SK-N-SH (cell line): ENCODE data around the gene ATOSA. TPM values are rescaled to one million over a fixed set of nuclear protein-coding genes. Genes with fewer than 3 reads are reported as not detected.

Source experiments
- CTCF ChIA-PET: fragments of 300-600, 350-600 bp; formaldehyde crosslinking; extraction: SDS; loops from one replicate; lab custom pipeline; 2021; lab: Yijun Ruan, JAX
- POLR2A ChIA-PET: fragments of 350-600 bp; sonication (Branson Sonifier 250); formaldehyde crosslinking; extraction: SDS; loops from one replicate; lab custom pipeline; 2020; ENCODE audit warnings: antibody characterized with exemption, inconsistent platforms; lab: Yijun Ruan, JAX
- DNase-seq: peaks from one replicate; pipeline ENCODE4 v3.0.0; 2012
- H2AFZ ChIP-seq: fragments of 200-600 bp; sonication (generic); 2 replicates; pipeline ENCODE4 v1.8.1; 2016; ENCODE audit warnings: antibody characterized with exemption, mild to moderate bottlenecking, low read depth
- H3F3A ChIP-seq: fragments of 200-600 bp; sonication (generic); replicated peaks from 2 replicates; pipeline ENCODE3; 2016; ENCODE audit warnings: antibody characterized with exemption, mild to moderate bottlenecking; ENCODE audit not compliant: insufficient read depth
- H3K27ac ChIP-seq, 2 experiments: fragments of 200-500 bp in 1 of 2; fragments of 200-600 bp in 1 of 2; sonication (Bioruptor generic) in 1 of 2; sonication (generic), shearing (Covaris generic) in 1 of 2; 2 replicates each; pipeline versions ENCODE4 v1.5.1 to v1.6.1; 2014 to 2016; ENCODE audit warnings: low read depth in 2 of 2, inconsistent platforms in 1 of 2, low read length in 1 of 2, mild to moderate bottlenecking in 1 of 2, mixed read lengths in 1 of 2
- H3K27me3 ChIP-seq: fragments of 200-600 bp; sonication (generic), shearing (Covaris generic); 2 replicates; pipeline ENCODE4 v1.6.1; 2016; ENCODE audit warnings: mixed run types; ENCODE audit not compliant: insufficient read depth
- H3K36me3 ChIP-seq, 2 experiments: fragments of 200-500 bp in 1 of 2; fragments of 200-600 bp in 1 of 2; sonication (Bioruptor generic) in 1 of 2; sonication (generic) in 1 of 2; replicated peaks in 1 of 2; 2 replicates each; pipeline versions ENCODE3 to v1.5.1; 2014 to 2016; ENCODE audit warnings: low read length in 1 of 2, mild to moderate bottlenecking in 1 of 2; ENCODE audit not compliant: insufficient read depth in 2 of 2, control insufficient read depth in 1 of 2
- H3K4me1 ChIP-seq, 2 experiments: fragments of 200-500 bp in 1 of 2; fragments of 200-600 bp in 1 of 2; sonication (Bioruptor generic) in 1 of 2; sonication (generic), shearing (Covaris generic) in 1 of 2; 2 replicates each; pipeline versions ENCODE4 v1.5.1 to v1.6.1; 2014 to 2016; ENCODE audit warnings: low read depth in 1 of 2, low read length in 1 of 2, mixed run types in 1 of 2; ENCODE audit not compliant: insufficient read depth in 2 of 2, control insufficient read depth in 1 of 2
- H3K4me2 ChIP-seq: fragments of 200-600 bp; sonication (generic), shearing (Covaris generic); 2 replicates; pipeline ENCODE4 v1.6.1; 2017; ENCODE audit warnings: mixed run types
- H3K4me3 ChIP-seq, 2 experiments: fragments of 200-500 bp in 1 of 2; fragments of 200-600 bp in 1 of 2; sonication (Bioruptor generic) in 1 of 2; sonication (generic), shearing (Covaris generic) in 1 of 2; 2 replicates each; pipeline versions ENCODE4 v1.5.1 to v1.8.1; 2014 to 2016; ENCODE audit warnings: low read depth in 2 of 2, inconsistent platforms in 1 of 2, low read length in 1 of 2, mild to moderate bottlenecking in 1 of 2, mixed read lengths in 1 of 2, moderate library complexity in 1 of 2
- H3K79me2 ChIP-seq: fragments of 200-600 bp; sonication (generic); 2 replicates; pipeline ENCODE4 v1.8.1; 2017; ENCODE audit warnings: mild to moderate bottlenecking; ENCODE audit not compliant: insufficient read depth
- H3K9ac ChIP-seq: fragments of 200-600 bp; sonication (generic); 2 replicates; pipeline ENCODE4 v1.6.1; 2017; ENCODE audit warnings: mixed run types
- H3K9me2 ChIP-seq: fragments of 200-600 bp; sonication (generic); 2 replicates; pipeline ENCODE4 v1.6.1; 2017; ENCODE audit warnings: mixed run types
- H3K9me3 ChIP-seq: fragments of 200-600 bp; sonication (generic); 2 replicates; pipeline ENCODE4 v1.6.1; 2017; ENCODE audit warnings: mixed run types, mild to moderate bottlenecking, moderate library complexity
- H4K20me1 ChIP-seq: fragments of 200-600 bp; sonication (generic); 2 replicates; pipeline ENCODE4 v1.6.1; 2017; ENCODE audit warnings: mild to moderate bottlenecking, mixed run types; ENCODE audit not compliant: insufficient read depth
- EP300 ChIP-seq, 2 experiments: IDR thresholded peaks; 2 replicates each; pipeline versions ENCODE4 v1.4.0 to v1.6.1; 2012; ENCODE audit warnings: borderline replicate concordance in 1 of 2, low read depth in 1 of 2, low read length in 1 of 2
- GATA2 ChIP-seq: sonication (generic); formaldehyde crosslinking; IDR thresholded peaks from 2 replicates; pipeline ENCODE4 v1.5.0; 2020; ENCODE audit warnings: mild to moderate bottlenecking, missing genetic modification reagents
- JUND ChIP-seq: IDR thresholded peaks from 2 replicates; pipeline ENCODE4 v1.4.0; 2012
- RCOR1 ChIP-seq: fragments of 150-350 bp; IDR thresholded peaks from 2 replicates; pipeline ENCODE4 v1.6.1; 2017; ENCODE audit warnings: antibody characterized with exemption, low read length
- RFX5 ChIP-seq: IDR thresholded peaks from 2 replicates; pipeline ENCODE4 v1.6.1; 2012; ENCODE audit warnings: mild to moderate bottlenecking, improper control_type of control experiment, low read length
- SIN3A ChIP-seq: IDR thresholded peaks from 2 replicates; pipeline ENCODE4 v1.6.1; 2012; ENCODE audit warnings: low read depth, mild to moderate bottlenecking, low read length, moderate library complexity, borderline replicate concordance
- SMC3 ChIP-seq: IDR thresholded peaks from 2 replicates; pipeline ENCODE4 v1.6.1; 2012; ENCODE audit warnings: low read depth, low read length, improper control_type of control experiment
- TAF1 ChIP-seq: IDR thresholded peaks from 2 replicates; pipeline ENCODE4 v1.6.1; 2012; ENCODE audit warnings: low read depth, mild to moderate bottlenecking, low read length, moderate library complexity, borderline replicate concordance
- TEAD4 ChIP-seq: IDR thresholded peaks from 2 replicates; pipeline ENCODE4 v1.4.0; 2012; ENCODE audit warnings: mild to moderate bottlenecking, borderline replicate concordance; ENCODE audit not compliant: insufficient read depth
- YY1 ChIP-seq: IDR thresholded peaks from 2 replicates; pipeline ENCODE4 v1.4.0; 2012; ENCODE audit warnings: low read depth, mild to moderate bottlenecking
- WGBS: methylation state at CpG from one replicate; pipeline ENCODE4 v1.1.6; 2017; ENCODE audit warnings: low lambda C conversion rate; 5-methylcytosine and 5-hydroxymethylcytosine counted together
- polyA plus RNA-seq, 3 experiments: library from polyadenylated mRNA; depleted of rRNA; stranded (reverse); fragments of >200 nt; gene quantifications; 2 replicates each; pipeline ENCODE4 v1.2.3, GENCODE V29; 2012
- TF ChIP-seq, protein P1 (sequence below): IDR thresholded peaks from 2 replicates; pipeline ENCODE4 v1.4.0; 2012; ENCODE audit warnings: low read depth
- TF ChIP-seq, protein P2 (sequence below): IDR thresholded peaks from 2 replicates; pipeline ENCODE4 v1.4.0; 2012; ENCODE audit warnings: low read depth, borderline replicate concordance
- TF ChIP-seq, protein P3 (sequence below): fragments of 150-350 bp; IDR thresholded peaks from 2 replicates; pipeline ENCODE4 v1.6.1; 2017; ENCODE audit warnings: antibody characterized with exemption, low read length, low read depth, borderline replicate concordance

ATOSA gene
- polyA plus RNA-seq, 1 of the 3 experiments (the other 2 are of a cell fraction): 7.4 TPM

DNA sequence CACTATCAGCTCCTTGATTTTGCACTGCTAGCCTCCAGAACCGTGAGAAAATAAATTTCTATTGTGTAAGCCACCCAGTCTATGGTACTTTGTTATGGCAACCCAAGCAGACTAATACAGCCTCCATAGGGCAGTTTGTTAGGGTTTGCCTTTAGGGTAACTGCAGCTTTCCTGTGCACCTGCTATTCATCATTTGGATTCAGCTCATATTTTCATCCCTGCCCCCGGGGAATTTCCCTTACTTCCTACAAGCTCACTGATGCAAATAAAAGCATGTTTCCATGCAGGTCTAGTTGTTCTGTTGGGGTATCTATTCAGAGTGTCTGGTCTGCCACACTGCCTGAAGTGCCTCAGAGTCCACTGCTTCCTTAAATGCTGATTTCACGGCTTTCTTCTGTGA, 48.6 kb upstream of the ATOSA start:
- H3K27ac ChIP-seq: no peak overlapping the region
- no peaks in the 10 kb centered on the region for H4K20me1 ChIP-seq
- H3K36me3 ChIP-seq: no peaks in the 10 kb centered on the region
- H2AFZ ChIP-seq: no peak overlapping the region
- TF ChIP-seq EP300 (IDR thresholded peaks at IDR 0.05; ENCODE audit: borderline replicate concordance in 1 of 2, low read depth in 1 of 2, low read length in 1 of 2): no peak
- no peak for TF ChIP-seq YY1
- no peak for TF ChIP-seq RCOR1
- no peak for TF ChIP-seq TEAD4
- TF ChIP-seq TAF1: no peak
- no peaks in the 10 kb centered on the region for H3K27me3 ChIP-seq
- H3F3A ChIP-seq: peaks cover 2% of the 10 kb centered on the region
- H3K4me2 ChIP-seq: no peak overlapping the region
- no peaks in the 10 kb centered on the region for H3K9me2 ChIP-seq
- CTCF ChIA-PET: interaction anchor here (1.2 to 1.7 kb wide), 2 partner anchors 397 to 471 kb away, joined by 3 to 5 read pairs; no protein-coding TSS in a partner anchor
- no peak for DNase-seq
- H3K9me3 ChIP-seq: no peaks in the 10 kb centered on the region
- no peak overlapping the region for H3K9ac ChIP-seq
- 88% methylated on average over 3 of the region's 3 CpGs for WGBS
- no peak overlapping the region for H3K4me3 ChIP-seq
- peaks cover 4 to 18% of the 10 kb centered on the region in 2 experiments for H3K4me1 ChIP-seq
- POLR2A ChIA-PET: no interaction called here
- no peaks in the 10 kb centered on the region for H3K79me2 ChIP-seq

DNA sequence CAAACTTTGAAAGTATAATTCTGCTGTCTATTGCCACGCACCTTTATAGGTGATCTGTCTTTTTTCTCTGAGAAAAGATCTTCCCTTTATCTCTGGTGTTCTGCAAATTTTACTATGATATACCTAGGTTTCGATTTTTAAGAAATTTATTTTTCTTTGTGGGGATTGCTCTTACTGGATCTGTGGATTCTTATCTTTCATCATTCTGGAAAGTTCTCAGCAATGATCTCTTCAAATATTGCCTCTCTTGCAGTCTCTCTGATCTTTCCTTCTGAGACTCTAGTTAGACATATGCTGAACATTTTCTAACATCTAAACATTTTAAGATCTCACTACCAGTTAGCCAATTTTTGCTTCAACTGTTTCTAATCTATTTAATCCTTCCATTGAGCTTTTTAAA, 47.0 kb upstream of the ATOSA start:
- Histone ChIP-seq H3K4me1 (peaks cover 4 to 18% of the 10 kb centered on the region in 2 experiments), H3K4me2 (no peak overlapping the region), H3K36me3 (no peaks in the 10 kb centered on the region), H3K4me3 (no peak overlapping the region), H3K9me2 (no peaks in the 10 kb centered on the region), H3K9ac (no peak overlapping the region), H3K9me3 (no peaks in the 10 kb centered on the region), H3K79me2 (no peaks in the 10 kb centered on the region), H3K27me3 (no peaks in the 10 kb centered on the region), H4K20me1 (no peaks in the 10 kb centered on the region), H3K27ac (no peak overlapping the region), H2AFZ (no peak overlapping the region), H3F3A (peaks cover 2% of the 10 kb centered on the region)
- no peak for TF ChIP-seq SMC3
- TF ChIP-seq, protein P1, sequence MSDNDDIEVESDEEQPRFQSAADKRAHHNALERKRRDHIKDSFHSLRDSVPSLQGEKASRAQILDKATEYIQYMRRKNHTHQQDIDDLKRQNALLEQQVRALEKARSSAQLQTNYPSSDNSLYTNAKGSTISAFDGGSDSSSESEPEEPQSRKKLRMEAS: no peak
- TF ChIP-seq GATA2: no peak
- no peak for TF ChIP-seq SIN3A
- TF ChIP-seq JUND: no peak
- no peak for TF ChIP-seq RFX5
- TF ChIP-seq, protein P2, sequence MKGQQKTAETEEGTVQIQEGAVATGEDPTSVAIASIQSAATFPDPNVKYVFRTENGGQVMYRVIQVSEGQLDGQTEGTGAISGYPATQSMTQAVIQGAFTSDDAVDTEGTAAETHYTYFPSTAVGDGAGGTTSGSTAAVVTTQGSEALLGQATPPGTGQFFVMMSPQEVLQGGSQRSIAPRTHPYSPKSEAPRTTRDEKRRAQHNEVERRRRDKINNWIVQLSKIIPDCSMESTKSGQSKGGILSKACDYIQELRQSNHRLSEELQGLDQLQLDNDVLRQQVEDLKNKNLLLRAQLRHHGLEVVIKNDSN: no peak
- TF ChIP-seq, protein P3, sequence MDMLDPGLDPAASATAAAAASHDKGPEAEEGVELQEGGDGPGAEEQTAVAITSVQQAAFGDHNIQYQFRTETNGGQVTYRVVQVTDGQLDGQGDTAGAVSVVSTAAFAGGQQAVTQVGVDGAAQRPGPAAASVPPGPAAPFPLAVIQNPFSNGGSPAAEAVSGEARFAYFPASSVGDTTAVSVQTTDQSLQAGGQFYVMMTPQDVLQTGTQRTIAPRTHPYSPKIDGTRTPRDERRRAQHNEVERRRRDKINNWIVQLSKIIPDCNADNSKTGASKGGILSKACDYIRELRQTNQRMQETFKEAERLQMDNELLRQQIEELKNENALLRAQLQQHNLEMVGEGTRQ: no peak
- no peak for TF ChIP-seq EP300 (IDR thresholded peaks at IDR 0.05; ENCODE audit: borderline replicate concordance in 1 of 2, low read depth in 1 of 2, low read length in 1 of 2)
- CTCF ChIA-PET: interaction anchor here (1.0 kb wide), 1 partner anchor 10 kb away, joined by 4 read pairs; no protein-coding TSS in a partner anchor
- 50% methylated on average over 2 of the region's 2 CpGs for WGBS
- no peak for DNase-seq
- POLR2A ChIA-PET: no interaction called here
